Suprapubic skin (tissue), 4 donors: ENCODE results near the gene SLC37A1. TPM values are rescaled to one million over a fixed set of nuclear protein-coding genes. Genes with fewer than 3 reads are reported as not detected.

ENCODE experiments used
- DNase-seq, 2 donors: peaks; one replicate each; pipeline ENCODE4 v3.0.0-alpha.2; 2019; ENCODE audit warnings: low spot score in 2 of 2
- H3K27ac ChIP-seq: fragments of 200-600 bp; sonication (generic); one replicate; pipeline ENCODE4 v1.5.1; 2019
- H3K27me3 ChIP-seq: fragments of 200-600 bp; sonication (generic); one replicate; pipeline ENCODE4 v1.5.1; 2019
- H3K36me3 ChIP-seq: fragments of 200-600 bp; sonication (generic); one replicate; pipeline ENCODE4 v1.5.1; 2019
- H3K4me1 ChIP-seq: fragments of 200-600 bp; sonication (generic); one replicate; pipeline ENCODE4 v1.5.1; 2019
- H3K4me3 ChIP-seq: fragments of 200-600 bp; sonication (generic); one replicate; pipeline ENCODE4 v1.5.1; 2019; ENCODE audit warnings: mild to moderate bottlenecking
- H3K9me3 ChIP-seq: fragments of 200-600 bp; sonication (generic); one replicate; pipeline ENCODE4 v1.5.1; 2019
- EP300 ChIP-seq: sonication (generic); formaldehyde crosslinking; IDR thresholded peaks from one replicate; pipeline ENCODE4 v1.6.1; 2017; ENCODE audit warnings: antibody characterized with exemption
- POLR2A ChIP-seq, 2 donors: fragments of 450-650 bp; IDR thresholded peaks; one replicate each; pipeline ENCODE4 v1.6.1; 2017; ENCODE audit warnings: antibody characterized with exemption in 2 of 2, mild to moderate bottlenecking in 2 of 2, moderate library complexity in 2 of 2
- POLR2AphosphoS5 ChIP-seq, 3 donors: sonication (generic); formaldehyde crosslinking; IDR thresholded peaks; one replicate each; pipeline ENCODE4 v1.6.1; 2017; ENCODE audit warnings: antibody characterized with exemption in 3 of 3
- WGBS: methylation state at CpG from one replicate; pipeline ENCODE4 v1.1.5; 2018; 5-methylcytosine and 5-hydroxymethylcytosine counted together
- total RNA-seq, 4 donors: library from RNA; depleted of rRNA; stranded (reverse); fragments of >200 nt; gene quantifications; one replicate each; pipeline ENCODE4 v1.1.0, GENCODE V29; 2016
- TF ChIP-seq, protein P1 (sequence below), 2 donors: fragments of 200-600 bp in 1 of 2; fragments of 450-650 bp in 1 of 2; sonication (generic) in 1 of 2; IDR thresholded peaks; one replicate each; pipeline ENCODE4 v1.5.1; 2016 to 2019; ENCODE audit warnings: antibody characterized with exemption in 2 of 2, mild to moderate bottlenecking in 1 of 2, moderate library complexity in 1 of 2

Gene SLC37A1
- total RNA-seq, 4 donors from 2014 or later = 10.2 to 23.1 (median 19.6) TPM

- no peaks in the 10 kb centered on the region for H3K9me3 ChIP-seq
- no peaks in the 10 kb centered on the region for H3K27me3 ChIP-seq
- H3K4me3 ChIP-seq = no peak overlapping the region
- no peak for DNase-seq
- TF ChIP-seq EP300 = no peak
- TF ChIP-seq, protein P1, sequence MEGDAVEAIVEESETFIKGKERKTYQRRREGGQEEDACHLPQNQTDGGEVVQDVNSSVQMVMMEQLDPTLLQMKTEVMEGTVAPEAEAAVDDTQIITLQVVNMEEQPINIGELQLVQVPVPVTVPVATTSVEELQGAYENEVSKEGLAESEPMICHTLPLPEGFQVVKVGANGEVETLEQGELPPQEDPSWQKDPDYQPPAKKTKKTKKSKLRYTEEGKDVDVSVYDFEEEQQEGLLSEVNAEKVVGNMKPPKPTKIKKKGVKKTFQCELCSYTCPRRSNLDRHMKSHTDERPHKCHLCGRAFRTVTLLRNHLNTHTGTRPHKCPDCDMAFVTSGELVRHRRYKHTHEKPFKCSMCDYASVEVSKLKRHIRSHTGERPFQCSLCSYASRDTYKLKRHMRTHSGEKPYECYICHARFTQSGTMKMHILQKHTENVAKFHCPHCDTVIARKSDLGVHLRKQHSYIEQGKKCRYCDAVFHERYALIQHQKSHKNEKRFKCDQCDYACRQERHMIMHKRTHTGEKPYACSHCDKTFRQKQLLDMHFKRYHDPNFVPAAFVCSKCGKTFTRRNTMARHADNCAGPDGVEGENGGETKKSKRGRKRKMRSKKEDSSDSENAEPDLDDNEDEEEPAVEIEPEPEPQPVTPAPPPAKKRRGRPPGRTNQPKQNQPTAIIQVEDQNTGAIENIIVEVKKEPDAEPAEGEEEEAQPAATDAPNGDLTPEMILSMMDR (IDR thresholded peaks at IDR 0.05) = no peak
- no peak for TF ChIP-seq POLR2A (IDR thresholded peaks at IDR 0.05)
- TF ChIP-seq POLR2AphosphoS5 (IDR thresholded peaks at IDR 0.05) = no peak
- WGBS = 92% methylated on average over 2 of the region's 4 CpGs
- no peak overlapping the region for H3K27ac ChIP-seq
- no peaks in the 10 kb centered on the region for H3K4me1 ChIP-seq
- peaks cover 54% of the 10 kb centered on the region for H3K36me3 ChIP-seq
These were observed 31.7 kb downstream of the SLC37A1 start for GRCh38 chr21:42545317-42545716.

DNA sequence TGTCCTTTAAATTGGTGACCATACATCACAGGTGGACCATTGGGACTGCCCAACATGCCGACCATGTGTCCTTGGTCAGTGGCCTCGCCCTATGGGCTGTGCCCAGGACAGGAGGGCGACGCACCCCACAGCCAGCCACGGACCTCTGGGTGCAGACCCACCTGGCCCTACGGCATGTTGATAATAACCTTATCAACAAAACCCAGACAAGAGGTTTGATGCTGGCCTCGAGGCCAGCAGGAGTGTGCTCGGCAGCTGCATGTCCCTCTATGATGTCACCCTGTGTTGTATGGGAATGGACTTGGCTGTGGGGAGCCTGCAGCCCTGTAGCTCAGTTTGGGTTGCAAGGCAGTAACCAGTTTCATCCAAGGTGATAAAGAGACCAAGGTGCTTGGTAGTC lies 32.1 kb downstream of the SLC37A1 start:
- 94% methylated on average over 4 of the region's 8 CpGs for WGBS
- Histone ChIP-seq H3K27ac (no peak overlapping the region), H3K36me3 (peaks cover 53% of the 10 kb centered on the region), H3K4me3 (no peak overlapping the region), H3K27me3 (no peaks in the 10 kb centered on the region), H3K9me3 (no peaks in the 10 kb centered on the region), H3K4me1 (no peaks in the 10 kb centered on the region)
- DNase-seq = peak in 1 of 2 donors; percentile 44
- no peak for TF ChIP-seq EP300
- TF ChIP-seq POLR2AphosphoS5 (IDR thresholded peaks at IDR 0.05) = no peak
- TF ChIP-seq POLR2A (IDR thresholded peaks at IDR 0.05) = no peak
- TF ChIP-seq, protein P1 (IDR thresholded peaks at IDR 0.05) = no peak

- no peak overlapping the region for H3K4me3 ChIP-seq
- TF ChIP-seq POLR2AphosphoS5 (IDR thresholded peaks at IDR 0.05) (no peak), POLR2A (IDR thresholded peaks at IDR 0.05) (no peak)
- H3K27me3 ChIP-seq = no peaks in the 10 kb centered on the region
- peaks cover 48% of the 10 kb centered on the region for H3K36me3 ChIP-seq
- peak in 1 of 2 donors; percentile 25 for DNase-seq
- H3K27ac ChIP-seq = no peak overlapping the region
- no peaks in the 10 kb centered on the region for H3K9me3 ChIP-seq
- 89% methylated on average over 14 of the region's 14 CpGs for WGBS
- no peaks in the 10 kb centered on the region for H3K4me1 ChIP-seq
These were observed 32.8 kb downstream of the SLC37A1 start for GRCh38 chr21:42546433-42546832.

- 80% methylated on average over 20 of the region's 27 CpGs for WGBS
- no peak overlapping the region for H3K4me3 ChIP-seq
- no peaks in the 10 kb centered on the region for H3K4me1 ChIP-seq
- peaks cover 46% of the 10 kb centered on the region for H3K36me3 ChIP-seq
- TF ChIP-seq, protein P1 (IDR thresholded peaks at IDR 0.05) = no peak
- no peak for TF ChIP-seq POLR2AphosphoS5 (IDR thresholded peaks at IDR 0.05)
- no peak for TF ChIP-seq EP300
- no peak for TF ChIP-seq POLR2A (IDR thresholded peaks at IDR 0.05)
- H3K27me3 ChIP-seq = no peaks in the 10 kb centered on the region
- peak in 1 of 2 donors; percentile 53 for DNase-seq
- no peaks in the 10 kb centered on the region for H3K9me3 ChIP-seq
- no peak overlapping the region for H3K27ac ChIP-seq
These were observed 33.6 kb downstream of the SLC37A1 start for GRCh38 chr21:42547001-42547905.

GRCh38 chr21:42547906-42548365 lies 34.3 kb downstream of the SLC37A1 start:
- no peak overlapping the region for H3K4me3 ChIP-seq
- H3K36me3 ChIP-seq = peaks cover 39% of the 10 kb centered on the region
- DNase-seq = no peak
- no peaks in the 10 kb centered on the region for H3K27me3 ChIP-seq
- no peak overlapping the region for H3K27ac ChIP-seq
- H3K9me3 ChIP-seq = no peaks in the 10 kb centered on the region
- H3K4me1 ChIP-seq = no peaks in the 10 kb centered on the region
- no peak for TF ChIP-seq POLR2A (IDR thresholded peaks at IDR 0.05)
- no peak for TF ChIP-seq POLR2AphosphoS5 (IDR thresholded peaks at IDR 0.05)
- no peak for TF ChIP-seq EP300
- TF ChIP-seq, protein P1 (IDR thresholded peaks at IDR 0.05) = no peak
- WGBS = 94% methylated on average over 20 of the region's 22 CpGs
